ENCODE data around the gene KCTD5. TPM values are rescaled to one million over a fixed set of nuclear protein-coding genes. Genes with fewer than 3 reads are reported as not detected.

The KCTD5 gene
- total RNA-seq, 6 experiments from 2014 or later = 7.3 to 22.8 (median 11.1) TPM

- 58% methylated on average over 1 of the region's 6 CpGs for WGBS (ENCODE audit: insufficient coverage, low coverage, low lambda C conversion rate, missing lambda C conversion rate)
- Histone ChIP-seq H3K4me1 (peaks cover 0 to 17% (median 8%) of the 10 kb centered on the region in 4 donors), H3K9me3 (no peaks in the 10 kb centered on the region), H3K27ac (no peak overlapping the region), H3K4me3 (no peak overlapping the region), H3K36me3 (no peaks in the 10 kb centered on the region), H3K27me3 (no peaks in the 10 kb centered on the region)
- no peak for ATAC-seq
- no peak for TF ChIP-seq POLR2A (IDR thresholded peaks at IDR 0.05)
- TF ChIP-seq CTCF (IDR thresholded peaks at IDR 0.05) = no peak
- DNase-seq = peak in 1 of 3 donors; percentile 37
- intact Hi-C loops (cut with DNase I) = no loop called here
Measured at GRCh38 chr16:2749936-2750335, 67.6 kb downstream of the KCTD5 start.

- Histone ChIP-seq H3K27me3 (no peaks in the 10 kb centered on the region), H3K36me3 (peaks cover 0 to 2% (median 0%) of the 10 kb centered on the region in 4 donors), H3K9me3 (no peaks in the 10 kb centered on the region), H3K4me3 (peak overlapping the region; percentile 75 to 98 (median 95)), H3K4me1 (peaks cover 0 to 32% (median 10%) of the 10 kb centered on the region in 4 donors), H3K27ac (peak overlapping the region; percentile 99)
- WGBS (ENCODE audit: insufficient coverage, low coverage, low lambda C conversion rate, missing lambda C conversion rate) = 37% methylated on average over 12 of the region's 23 CpGs
- DNase-seq (peak in 1 of 3 donors; percentile 54), ATAC-seq (no peak)
- TF ChIP-seq CTCF (IDR thresholded peaks at IDR 0.05) = no peak
- TF ChIP-seq POLR2A (IDR thresholded peaks at IDR 0.05) = no peak
- intact Hi-C loops (cut with DNase I) = no loop called here
Measured at GRCh38 chr16:2751577-2752034, 69.3 kb downstream of the KCTD5 start.

GRCh38 chr16:2752035-2752849 lies 69.9 kb downstream of the KCTD5 start, which contains the start of gene SRRM2:
Gene SRRM2, plus strand, starts transcription at chr16:2752638. Its CDS starts 3,727 bp downstream, at chr16:2756365.
- no peaks in the 10 kb centered on the region for H3K27me3 ChIP-seq
- DNase-seq (peak; percentile 95 to 96 (median 96)), ATAC-seq (peak; percentile 90 to 93 (median 92))
- H3K27ac ChIP-seq = peak within 1 kb of the TSS; percentile 99
- WGBS (ENCODE audit: insufficient coverage, low coverage, low lambda C conversion rate, missing lambda C conversion rate) = 7% methylated on average over 3 of the region's 99 CpGs
- H3K36me3 ChIP-seq = peaks cover 0 to 4% (median 1%) of the 10 kb centered on the region in 4 donors
- H3K4me1 ChIP-seq = peaks cover 0 to 32% (median 10%) of the 10 kb centered on the region in 4 donors
- H3K4me3 ChIP-seq = peak within 1 kb of the TSS; percentile 75 to 98 (median 95)
- H3K9me3 ChIP-seq = no peaks in the 10 kb centered on the region
- intact Hi-C loops (cut with DNase I) = no loop called here
- TF ChIP-seq POLR2A (IDR thresholded peaks at IDR 0.05) (peak; percentile 98), CTCF (IDR thresholded peaks at IDR 0.05) (no peak)

- Histone ChIP-seq H3K36me3 (peaks cover 0 to 13% (median 8%) of the 10 kb centered on the region in 4 donors), H3K9me3 (no peaks in the 10 kb centered on the region), H3K4me3 (peak overlapping the region; percentile 75 to 98 (median 95)), H3K27ac (peak overlapping the region; percentile 99), H3K27me3 (no peaks in the 10 kb centered on the region), H3K4me1 (peaks cover 0 to 32% (median 10%) of the 10 kb centered on the region in 4 donors)
- WGBS (ENCODE audit: insufficient coverage, low coverage, low lambda C conversion rate, missing lambda C conversion rate) = 1% methylated on average over 17 of the region's 82 CpGs
- ATAC-seq (peak; percentile 68 to 86 (median 76)), DNase-seq (peak; percentile 89 to 92 (median 90))
- TF ChIP-seq POLR2A (IDR thresholded peaks at IDR 0.05) (peak; percentile 23), CTCF (IDR thresholded peaks at IDR 0.05) (no peak)
- intact Hi-C loops (cut with DNase I) = no loop called here
Measured at GRCh38 chr16:2752850-2753732, 70.8 kb downstream of the KCTD5 start.
